Erythroblast (primary cell): ENCODE data around the gene RGMA.

Source experiments
- GATA1 ChIP-seq: IDR thresholded peaks from 2 replicates; pipeline ENCODE4 v1.6.1; 2011; ENCODE audit warnings: low read depth, mild to moderate bottlenecking, control low read depth, low read length, moderate library complexity
- POLR2A ChIP-seq: IDR thresholded peaks from 2 replicates; pipeline ENCODE4 v1.6.1; 2011; ENCODE audit warnings: mild to moderate bottlenecking, low read length

GRCh38 chr15:93018574-93018973 lies 70.4 kb downstream of the RGMA start:
- TF ChIP-seq POLR2A (no peak), GATA1 (no peak)
